ENCODE data around the gene FAM227B.
A peak's percentile ranks its signal among the peaks of the same experiment; 100 is the strongest.

The FAM227B gene

GRCh38 chr15:49627407-49627877 lies 6.8 kb upstream of the FAM227B start:
- TF ChIP-seq CTCF (IDR thresholded peaks at IDR 0.05; ENCODE audit: borderline replicate concordance, insufficient read depth, low read depth, low read length): no peak
- H3K4me3 ChIP-seq (ENCODE audit: low read depth, low read length): no peak overlapping the region

GRCh38 chr15:49625460-49626036 lies 4.9 kb upstream of the FAM227B start:
- TF ChIP-seq CTCF (IDR thresholded peaks at IDR 0.05; ENCODE audit: borderline replicate concordance, insufficient read depth, low read depth, low read length): no peak
- H3K4me3 ChIP-seq (ENCODE audit: low read depth, low read length): no peak overlapping the region

GRCh38 chr15:49624056-49624455 lies 3.4 kb upstream of the FAM227B start:
- no peak overlapping the region for H3K4me3 ChIP-seq (ENCODE audit: low read depth, low read length)
- no peak for TF ChIP-seq CTCF (IDR thresholded peaks at IDR 0.05; ENCODE audit: borderline replicate concordance, insufficient read depth, low read depth, low read length)

- TF ChIP-seq CTCF (IDR thresholded peaks at IDR 0.05; ENCODE audit: borderline replicate concordance, insufficient read depth, low read depth, low read length): no peak
- no peak overlapping the region for H3K4me3 ChIP-seq (ENCODE audit: low read depth, low read length)
Measured at GRCh38 chr15:49622561-49622960, 1.9 kb upstream of the FAM227B start.

- H3K4me3 ChIP-seq (ENCODE audit: low read depth, low read length): no peak overlapping the region
- TF ChIP-seq CTCF (IDR thresholded peaks at IDR 0.05; ENCODE audit: borderline replicate concordance, insufficient read depth, low read depth, low read length): no peak
Measured at GRCh38 chr15:49621887-49622286, 1.3 kb upstream of the FAM227B start.

- no peak for TF ChIP-seq CTCF (IDR thresholded peaks at IDR 0.05; ENCODE audit: borderline replicate concordance, insufficient read depth, low read depth, low read length)
- peak overlapping the region; percentile 71 for H3K4me3 ChIP-seq (ENCODE audit: low read depth, low read length)
Measured at GRCh38 chr15:49621401-49621811, 788 bp upstream of the FAM227B start.

GRCh38 chr15:49620199-49620598 lies 419 bp downstream of the FAM227B start:
- TF ChIP-seq CTCF (IDR thresholded peaks at IDR 0.05; ENCODE audit: borderline replicate concordance, insufficient read depth, low read depth, low read length): no peak
- peak overlapping the region; percentile 49 for H3K4me3 ChIP-seq (ENCODE audit: low read depth, low read length)
